Stimulated activated naive CD4-positive, alpha-beta T cell (primary cell): ENCODE measurements around the gene AKAP13.
A peak's percentile ranks its signal among the peaks of the same experiment; 100 is the strongest.
"Not testable (repeated sequence)": the region's sequence is repeated elsewhere in the genome, so short reads cannot be mapped to it uniquely, and the experiment has no call there.

ENCODE experiments used
- DNase-seq, 6 experiments: peaks; one replicate each; lab custom pipeline; 2025; lab: John Stamatoyannopoulos, UW

The AKAP13 gene, protein sequence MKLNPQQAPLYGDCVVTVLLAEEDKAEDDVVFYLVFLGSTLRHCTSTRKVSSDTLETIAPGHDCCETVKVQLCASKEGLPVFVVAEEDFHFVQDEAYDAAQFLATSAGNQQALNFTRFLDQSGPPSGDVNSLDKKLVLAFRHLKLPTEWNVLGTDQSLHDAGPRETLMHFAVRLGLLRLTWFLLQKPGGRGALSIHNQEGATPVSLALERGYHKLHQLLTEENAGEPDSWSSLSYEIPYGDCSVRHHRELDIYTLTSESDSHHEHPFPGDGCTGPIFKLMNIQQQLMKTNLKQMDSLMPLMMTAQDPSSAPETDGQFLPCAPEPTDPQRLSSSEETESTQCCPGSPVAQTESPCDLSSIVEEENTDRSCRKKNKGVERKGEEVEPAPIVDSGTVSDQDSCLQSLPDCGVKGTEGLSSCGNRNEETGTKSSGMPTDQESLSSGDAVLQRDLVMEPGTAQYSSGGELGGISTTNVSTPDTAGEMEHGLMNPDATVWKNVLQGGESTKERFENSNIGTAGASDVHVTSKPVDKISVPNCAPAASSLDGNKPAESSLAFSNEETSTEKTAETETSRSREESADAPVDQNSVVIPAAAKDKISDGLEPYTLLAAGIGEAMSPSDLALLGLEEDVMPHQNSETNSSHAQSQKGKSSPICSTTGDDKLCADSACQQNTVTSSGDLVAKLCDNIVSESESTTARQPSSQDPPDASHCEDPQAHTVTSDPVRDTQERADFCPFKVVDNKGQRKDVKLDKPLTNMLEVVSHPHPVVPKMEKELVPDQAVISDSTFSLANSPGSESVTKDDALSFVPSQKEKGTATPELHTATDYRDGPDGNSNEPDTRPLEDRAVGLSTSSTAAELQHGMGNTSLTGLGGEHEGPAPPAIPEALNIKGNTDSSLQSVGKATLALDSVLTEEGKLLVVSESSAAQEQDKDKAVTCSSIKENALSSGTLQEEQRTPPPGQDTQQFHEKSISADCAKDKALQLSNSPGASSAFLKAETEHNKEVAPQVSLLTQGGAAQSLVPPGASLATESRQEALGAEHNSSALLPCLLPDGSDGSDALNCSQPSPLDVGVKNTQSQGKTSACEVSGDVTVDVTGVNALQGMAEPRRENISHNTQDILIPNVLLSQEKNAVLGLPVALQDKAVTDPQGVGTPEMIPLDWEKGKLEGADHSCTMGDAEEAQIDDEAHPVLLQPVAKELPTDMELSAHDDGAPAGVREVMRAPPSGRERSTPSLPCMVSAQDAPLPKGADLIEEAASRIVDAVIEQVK (N-terminal part only)

GRCh38 chr15:85380217-85380811 lies at the start of gene AKAP13:
TSS of gene AKAP13 (plus strand) at chr15:85380603. CDS start at chr15:85485721, 105,118 bp downstream.
- peak; percentile 92 to 96 (median 94) for DNase-seq

DNA sequence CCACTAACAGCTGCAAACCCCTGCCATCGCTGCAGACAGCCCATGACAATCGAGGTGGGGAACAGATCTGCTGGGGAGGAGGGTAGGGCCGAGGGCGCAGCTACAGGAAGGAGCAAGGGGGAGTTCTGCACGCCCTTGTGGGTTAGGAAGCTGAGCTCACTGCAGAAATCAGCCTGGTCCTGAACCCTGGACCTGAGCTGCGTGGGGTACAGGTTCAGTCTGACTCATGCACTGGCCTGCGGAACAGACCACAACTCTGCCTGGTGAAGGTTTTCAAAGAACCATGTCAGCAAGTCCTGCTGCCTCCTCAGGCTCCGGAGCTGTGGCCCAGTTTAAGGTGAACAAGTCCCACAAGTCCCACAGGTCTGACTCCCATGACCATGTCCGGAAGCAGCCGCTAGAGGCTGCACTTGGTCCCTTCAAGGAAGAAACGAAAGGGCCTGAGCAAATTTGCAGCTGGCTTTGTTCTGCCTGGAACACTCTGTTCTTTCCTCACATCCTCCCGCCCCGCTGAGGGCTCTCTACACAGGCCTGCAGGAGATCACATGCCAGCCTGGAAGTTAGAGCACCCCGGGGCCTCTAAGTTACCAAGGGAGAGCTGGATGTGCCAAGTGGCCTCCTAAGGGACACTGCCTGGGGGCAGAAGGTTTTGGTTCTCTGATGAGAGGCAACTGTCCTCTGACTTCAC lies 49.4 kb upstream of the AKAP13 start:
- DNase-seq: peak; percentile 12 to 48 (median 20)

GRCh38 chr15:85331655-85332285 lies 48.6 kb upstream of the AKAP13 start:
- no peak for DNase-seq

DNA sequence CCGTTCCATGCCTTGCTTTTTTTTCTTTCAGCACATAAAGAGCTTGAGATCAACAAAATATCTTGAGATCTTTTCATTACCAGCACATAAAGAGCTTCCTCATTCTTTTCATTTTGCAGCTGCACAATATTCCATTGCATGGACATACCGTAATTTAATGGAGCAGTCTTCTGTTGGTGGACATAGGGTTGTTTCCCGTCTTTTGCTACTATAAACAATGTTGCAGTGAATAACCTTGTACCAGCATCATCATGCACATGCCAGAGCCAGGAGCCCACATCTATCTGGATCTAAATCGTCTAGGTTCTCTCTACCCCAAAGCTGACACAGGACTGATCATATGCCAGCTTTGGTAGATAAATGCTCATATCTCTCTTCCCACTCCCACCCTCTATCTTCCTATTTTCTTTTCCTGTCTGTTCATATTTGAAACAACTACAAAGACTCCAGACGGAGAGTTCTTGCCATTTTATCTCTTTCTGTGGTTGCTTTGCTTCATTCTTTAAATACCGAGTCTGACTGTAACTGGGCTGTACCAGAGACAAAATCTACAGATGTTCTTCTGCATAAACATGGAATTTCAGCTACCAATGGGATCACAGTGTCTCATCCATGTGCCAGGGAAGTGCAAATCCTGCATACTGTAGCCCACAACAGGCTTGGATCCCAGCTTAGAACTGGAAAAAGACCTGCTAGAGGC lies 47.1 kb upstream of the AKAP13 start:
- DNase-seq: no peak

- DNase-seq: no peak
Measured at GRCh38 chr15:85334241-85334640, 46.2 kb upstream of the AKAP13 start.

DNA sequence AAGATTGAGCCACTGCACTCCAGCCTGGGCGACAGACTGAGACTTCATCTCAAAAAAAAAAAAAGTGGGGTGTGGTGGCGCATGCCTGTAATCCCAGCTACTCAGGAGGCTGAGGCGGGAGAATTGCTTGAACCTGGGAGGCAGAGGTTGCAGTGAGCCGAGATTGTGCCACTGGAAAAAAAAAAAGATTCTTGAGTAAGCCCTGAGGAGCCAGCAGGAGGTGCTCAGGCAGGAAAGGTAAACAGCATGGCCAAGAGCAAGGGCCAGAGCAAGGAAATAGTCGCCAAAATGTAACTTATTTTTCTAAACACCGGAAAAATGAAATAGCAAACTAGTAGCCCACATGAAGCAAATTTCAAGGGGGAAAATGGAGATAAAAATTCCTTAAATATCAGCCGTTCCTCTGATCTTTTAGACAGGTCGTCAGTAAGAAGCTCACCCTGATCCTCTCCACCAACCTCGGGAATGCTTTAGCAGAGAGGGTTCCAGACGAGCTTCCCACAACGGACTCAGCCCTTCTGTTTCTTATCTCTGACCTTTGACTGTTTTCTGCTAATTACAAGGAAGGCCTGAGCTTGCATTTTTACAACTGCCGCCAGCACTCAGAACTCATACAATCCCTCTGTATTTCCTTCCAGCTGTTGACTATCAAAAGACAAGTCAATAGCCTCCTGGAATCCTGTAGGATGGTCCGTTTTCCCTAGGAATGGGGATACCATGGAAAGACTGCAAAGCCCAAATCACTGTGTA lies 45.0 kb upstream of the AKAP13 start:
- no peak for DNase-seq

GRCh38 chr15:85336880-85337279 lies 43.5 kb upstream of the AKAP13 start:
- DNase-seq: no peak

DNA sequence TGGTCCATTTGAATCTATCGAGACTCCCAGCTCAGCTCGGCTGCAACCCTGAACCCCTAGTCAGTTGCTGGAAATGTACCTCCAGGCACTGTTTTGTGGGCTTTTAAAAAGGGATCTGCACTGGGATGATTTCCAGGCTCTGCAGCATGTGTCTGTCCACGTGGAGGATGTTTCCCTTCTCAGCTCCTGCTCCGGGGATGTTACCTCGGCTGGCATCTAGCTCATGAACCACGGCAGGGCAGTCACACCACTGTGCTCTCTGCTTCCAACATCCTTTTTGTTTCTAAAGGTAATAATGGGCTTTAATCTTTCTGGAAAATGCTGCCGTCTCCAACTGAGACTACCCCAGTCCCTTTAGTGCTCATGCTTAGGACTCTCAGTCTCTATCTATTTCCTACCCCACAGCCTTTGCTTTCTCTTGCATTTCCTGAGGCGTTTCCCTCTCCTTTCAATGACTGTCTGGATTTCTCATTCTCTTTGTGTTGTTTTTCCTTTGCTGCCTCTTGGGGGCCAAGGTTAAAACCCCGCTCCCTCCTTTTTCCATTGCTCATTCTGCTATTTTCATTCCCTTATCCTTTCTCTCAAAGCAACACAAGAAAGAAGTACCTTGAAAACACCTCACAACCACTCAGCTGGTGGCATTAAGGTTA lies 42.9 kb upstream of the AKAP13 start:
- DNase-seq: no peak

DNA sequence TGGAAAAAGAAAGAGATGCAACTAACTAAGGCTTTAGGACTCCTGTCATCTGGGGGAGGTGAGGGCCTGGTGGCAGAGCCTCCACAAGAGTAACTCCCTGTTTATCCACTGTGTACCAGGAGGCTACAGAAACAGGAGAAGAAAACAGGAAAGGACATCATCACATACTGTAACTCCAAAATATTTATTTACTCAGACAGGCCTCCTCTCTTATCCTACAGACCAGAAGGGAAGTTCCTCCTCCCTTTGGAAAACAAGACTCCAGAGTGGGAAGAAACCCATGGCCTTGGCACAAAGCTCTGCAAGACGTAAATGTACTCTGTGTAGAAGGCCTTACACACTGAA lies 40.1 kb upstream of the AKAP13 start:
- no peak for DNase-seq

- no peak for DNase-seq
Measured at GRCh38 chr15:85340852-85341251, 39.6 kb upstream of the AKAP13 start.

DNA sequence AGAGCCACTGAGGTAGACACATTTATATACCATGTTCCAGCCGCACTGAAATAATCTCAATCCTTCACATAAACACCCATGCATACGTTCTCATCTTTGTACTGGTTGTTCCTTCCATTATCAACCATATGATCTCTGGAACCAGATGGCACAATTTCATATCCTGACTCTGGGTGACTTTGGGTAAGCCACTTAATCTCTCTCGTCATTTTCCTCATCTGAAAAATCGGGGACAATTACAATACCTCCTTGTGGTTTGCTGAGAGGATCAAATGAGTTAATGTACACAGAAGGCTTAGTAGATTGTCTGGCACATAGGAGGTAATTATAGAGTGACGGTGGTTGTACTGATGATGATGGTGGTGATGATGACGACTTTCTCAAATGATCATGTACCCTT lies 38.2 kb upstream of the AKAP13 start:
- DNase-seq: not testable (repeated sequence)

DNA sequence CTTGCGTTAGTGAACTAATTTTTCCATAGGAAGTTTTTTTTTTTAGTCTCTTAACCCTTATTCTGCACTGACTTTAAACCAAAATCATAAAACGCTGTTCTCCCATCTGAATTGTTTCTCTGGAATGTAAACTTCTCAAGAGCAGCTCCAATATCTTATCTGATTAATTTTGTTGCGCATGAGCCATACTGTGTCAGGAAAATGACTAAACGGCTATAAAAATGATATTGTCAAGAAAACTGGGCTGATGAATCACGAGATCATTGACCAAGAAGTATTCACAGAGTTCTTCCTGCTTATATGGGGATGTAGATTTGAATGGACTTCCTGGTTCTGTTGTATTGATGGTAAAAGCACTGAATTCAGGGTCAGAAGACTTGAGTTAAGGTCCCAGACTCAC lies 37.0 kb upstream of the AKAP13 start:
- DNase-seq: not testable (repeated sequence)

GRCh38 chr15:85344241-85344640 lies 36.2 kb upstream of the AKAP13 start:
- DNase-seq: not testable (repeated sequence)

GRCh38 chr15:85344653-85345114 lies 35.7 kb upstream of the AKAP13 start:
- DNase-seq: not testable (repeated sequence)

DNA sequence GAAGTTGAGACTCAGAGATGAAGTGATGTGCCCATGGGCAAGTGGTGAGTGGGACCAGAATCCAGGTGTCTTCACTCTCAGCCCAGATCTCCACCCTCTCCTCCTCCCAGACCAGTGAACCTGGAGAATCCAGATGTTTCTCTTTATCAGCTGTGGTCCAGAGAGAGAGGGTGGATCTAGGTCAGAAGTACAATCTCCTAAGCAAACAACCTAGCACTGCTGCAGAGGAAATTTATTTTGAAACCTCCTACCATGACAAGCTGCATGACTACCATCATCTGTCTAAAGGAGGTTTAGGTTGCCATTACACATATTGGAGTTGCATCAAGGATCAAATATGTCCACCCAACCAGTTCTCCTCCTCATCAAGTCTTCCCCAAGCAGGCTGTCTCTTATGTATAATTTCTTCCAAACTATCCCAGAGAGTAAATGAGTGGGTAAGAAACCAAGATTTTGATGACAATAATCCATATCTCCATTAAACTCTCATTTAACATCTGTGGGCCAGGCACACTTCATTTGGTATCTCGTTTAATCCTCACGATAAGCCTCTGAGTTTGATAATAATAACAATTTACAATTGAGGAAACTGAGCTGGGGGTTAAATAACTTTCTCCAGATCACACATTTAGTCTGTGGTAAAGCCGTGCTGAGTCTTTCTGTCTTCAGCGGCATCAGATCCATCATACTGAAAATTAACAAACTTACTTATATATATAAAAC lies 35.0 kb upstream of the AKAP13 start:
- not testable (repeated sequence) for DNase-seq

GRCh38 chr15:85346462-85347084 lies 33.8 kb upstream of the AKAP13 start:
- not testable (repeated sequence) for DNase-seq

- DNase-seq: not testable (repeated sequence)
Measured at GRCh38 chr15:85347264-85348047, 32.9 kb upstream of the AKAP13 start.
